H9 (cell line): ENCODE data around the gene RAB3GAP2. TPM values are rescaled to one million over a fixed set of nuclear protein-coding genes. Genes with fewer than 3 reads are reported as not detected.

ENCODE experiments used
- DNase-seq: peaks from one replicate; pipeline ENCODE4 v3.0.0-alpha.2; 2017
- H2AFZ ChIP-seq: one replicate; pipeline ENCODE4 v1.6.1; 2013; ENCODE audit warnings: mild to moderate bottlenecking, low read length, control low read depth, moderate library complexity
- H2AK5ac ChIP-seq: 2 replicates; pipeline ENCODE4 v1.6.1; 2013; ENCODE audit warnings: low read length, control low read depth, mixed read lengths; ENCODE audit not compliant: insufficient read length
- H2BK120ac ChIP-seq: one replicate; pipeline ENCODE4 v1.6.1; 2013; ENCODE audit warnings: low read depth, mild to moderate bottlenecking, low read length, control low read depth, inconsistent platforms; ENCODE audit not compliant: poor library complexity, severe bottlenecking
- H2BK12ac ChIP-seq: 2 replicates; pipeline ENCODE4 v1.6.1; 2013; ENCODE audit warnings: low read length, control low read depth, mixed read lengths, low read depth; ENCODE audit not compliant: insufficient read length
- H2BK15ac ChIP-seq: 2 replicates; pipeline ENCODE4 v1.6.1; 2013; ENCODE audit warnings: low read depth, low read length, control low read depth
- H2BK20ac ChIP-seq: one replicate; pipeline ENCODE4 v1.6.1; 2013; ENCODE audit warnings: low read depth, mild to moderate bottlenecking, low read length, control low read depth, inconsistent platforms; ENCODE audit not compliant: poor library complexity, severe bottlenecking
- H2BK5ac ChIP-seq: 2 replicates; pipeline ENCODE4 v1.6.1; 2013; ENCODE audit warnings: low read length, control low read depth, mixed read lengths; ENCODE audit not compliant: insufficient read length
- H3K14ac ChIP-seq: 2 replicates; pipeline ENCODE4 v1.6.1; 2013; ENCODE audit warnings: low read length, control low read depth; ENCODE audit not compliant: insufficient read depth
- H3K18ac ChIP-seq: 2 replicates; pipeline ENCODE4 v1.6.1; 2013; ENCODE audit warnings: low read depth, mild to moderate bottlenecking, mixed read lengths, low read length, control low read depth; ENCODE audit not compliant: insufficient read length
- H3K23ac ChIP-seq: 2 replicates; pipeline ENCODE4 v1.6.1; 2013; ENCODE audit warnings: low read length, control low read depth, mixed read lengths, low read depth; ENCODE audit not compliant: insufficient read length
- H3K23me2 ChIP-seq: 2 replicates; pipeline ENCODE4 v1.6.1; 2013; ENCODE audit warnings: low read depth, mild to moderate bottlenecking, mixed read lengths, low read length, control low read depth; ENCODE audit not compliant: insufficient read length, poor library complexity, severe bottlenecking
- H3K27ac ChIP-seq: 2 replicates; pipeline ENCODE4 v1.5.1; 2013; ENCODE audit warnings: low read length, control low read depth, mixed read lengths, low read depth; ENCODE audit not compliant: insufficient read length
- H3K27me3 ChIP-seq: 2 replicates; pipeline ENCODE4 v1.6.1; 2013; ENCODE audit warnings: low read length, control low read depth, inconsistent platforms; ENCODE audit not compliant: insufficient read depth
- H3K4ac ChIP-seq: 2 replicates; pipeline ENCODE4 v1.6.1; 2013; ENCODE audit warnings: low read depth, mild to moderate bottlenecking, control low read depth, inconsistent platforms, low read length, moderate library complexity
- H3K4me1 ChIP-seq: 2 replicates; pipeline ENCODE4 v1.6.1; 2013; ENCODE audit warnings: low read length, control low read depth, inconsistent platforms; ENCODE audit not compliant: insufficient read depth
- H3K4me2 ChIP-seq: 2 replicates; pipeline ENCODE4 v1.6.1; 2013; ENCODE audit warnings: low read length, control low read depth, mixed read lengths; ENCODE audit not compliant: insufficient read length, insufficient read depth
- H3K56ac ChIP-seq: 2 replicates; pipeline ENCODE4 v1.6.1; 2013; ENCODE audit warnings: low read depth, mild to moderate bottlenecking, mixed read lengths, low read length, control low read depth; ENCODE audit not compliant: insufficient read length
- H3K79me1 ChIP-seq: 2 replicates; pipeline ENCODE4 v1.6.1; 2013; ENCODE audit warnings: low read depth, mild to moderate bottlenecking, moderate library complexity, low read length, control low read depth, inconsistent platforms; ENCODE audit not compliant: insufficient read depth, poor library complexity, severe bottlenecking
- H3K79me2 ChIP-seq: 2 replicates; pipeline ENCODE4 v1.6.1; 2013; ENCODE audit warnings: low read length, control low read depth, inconsistent platforms; ENCODE audit not compliant: insufficient read depth
- H3K9ac ChIP-seq: 2 replicates; pipeline ENCODE4 v1.6.1; 2013; ENCODE audit warnings: low read length, control low read depth, mixed read lengths; ENCODE audit not compliant: insufficient read length; ENCODE audit errors: extremely low read depth
- H3K9me3 ChIP-seq: one replicate; pipeline ENCODE4 v1.6.1; 2013; ENCODE audit warnings: low read depth, low read length, inconsistent platforms; ENCODE audit not compliant: control insufficient read depth
- H3T11ph ChIP-seq: one replicate; pipeline ENCODE4 v1.6.1; 2013; ENCODE audit warnings: mild to moderate bottlenecking, low read length, control low read depth, inconsistent platforms
- H4K20me1 ChIP-seq: one replicate; pipeline ENCODE4 v1.6.1; 2013; ENCODE audit not compliant: control insufficient read depth, insufficient read length, insufficient read depth
- H4K5ac ChIP-seq: 2 replicates; pipeline ENCODE4 v1.6.1; 2013; ENCODE audit warnings: low read depth, mild to moderate bottlenecking, mixed read lengths, low read length, control low read depth; ENCODE audit not compliant: insufficient read length
- H4K8ac ChIP-seq: replicated peaks from 2 replicates; pipeline ENCODE4 v1.6.1; 2013; ENCODE audit warnings: low read length, control low read depth, mixed read lengths, low read depth; ENCODE audit not compliant: insufficient read length
- H4K91ac ChIP-seq: 2 replicates; pipeline ENCODE4 v1.6.1; 2013; ENCODE audit warnings: low read depth, mild to moderate bottlenecking, moderate library complexity, mixed read lengths, low read length, control low read depth; ENCODE audit not compliant: insufficient read length
- H3K27ac Mint-ChIP-seq, 3 experiments: 2 replicates in 2 of 3; 3 replicates in 1 of 3; pipeline ENCODE4 v1.8.0; 2020 to 2021; ENCODE audit warnings: mixed read lengths in 3 of 3, mild to moderate bottlenecking in 1 of 3, moderate library complexity in 1 of 3
- H3K27me3 Mint-ChIP-seq: 2 replicates; pipeline ENCODE4 v1.8.0; 2021; ENCODE audit warnings: low read depth, mild to moderate bottlenecking, moderate library complexity, mixed read lengths
- H3K36me3 Mint-ChIP-seq, 3 experiments: 2 replicates in 2 of 3; 3 replicates in 1 of 3; pipeline ENCODE4 v1.8.0; 2020 to 2021; ENCODE audit warnings: low read depth in 3 of 3, mixed read lengths in 3 of 3; ENCODE audit not compliant: insufficient read depth in 1 of 3
- H3K4me1 Mint-ChIP-seq, 2 experiments: 2 replicates each; pipeline ENCODE4 v1.8.0; 2020; ENCODE audit warnings: mixed read lengths in 2 of 2
- H3K4me3 Mint-ChIP-seq, 2 experiments: 2 replicates in 1 of 2; 3 replicates in 1 of 2; pipeline ENCODE4 v1.8.0; 2020 to 2021; ENCODE audit warnings: mild to moderate bottlenecking in 2 of 2, mixed read lengths in 2 of 2, moderate library complexity in 1 of 2
- H3K9me3 Mint-ChIP-seq, 2 experiments: 2 replicates in 1 of 2; 3 replicates in 1 of 2; pipeline ENCODE4 v1.8.0; 2020; ENCODE audit warnings: mild to moderate bottlenecking in 2 of 2, mixed read lengths in 2 of 2, moderate library complexity in 1 of 2
- CTCF ChIP-seq: fragments of 200-600 bp; sonication (generic); conservative IDR thresholded peaks from 3 replicates; pipeline ENCODE4 v1.8.0; 2021; ENCODE audit warnings: antibody characterized with exemption, mild to moderate bottlenecking
- total RNA-seq: library from RNA; stranded (reverse); gene quantifications from 2 replicates; pipeline ENCODE4 v1.2.1, GENCODE V29; 2021

RAB3GAP2 gene
- total RNA-seq, 1 experiment from 2014 or later: 48.3 TPM

GRCh38 chr1:220195701-220196100 is 76.6 kb downstream of the RAB3GAP2 start:
- Histone ChIP-seq H3K18ac (no peak overlapping the region), H3K27me3 (no peaks in the 10 kb centered on the region)

More at GRCh38 chr1:220195701-220196100, 76.6 kb downstream of the RAB3GAP2 start:
- DNase-seq: no peak
- Histone ChIP-seq H3K9ac (no peak overlapping the region), H3K14ac (no peak overlapping the region), H3K4me1 (no peaks in the 10 kb centered on the region), H2BK15ac (no peak overlapping the region), H4K8ac (no peak overlapping the region), H3K79me1 (no peaks in the 10 kb centered on the region), H2BK20ac (no peak overlapping the region), H3K56ac (no peak overlapping the region), H2AK5ac (no peak overlapping the region), H2AFZ (no peak overlapping the region), H3K23me2 (no peaks in the 10 kb centered on the region), H3K9me3 (no peaks in the 10 kb centered on the region), H3K23ac (no peak overlapping the region), H2BK120ac (no peak overlapping the region), H3K79me2 (no peaks in the 10 kb centered on the region), H3K4ac (no peak overlapping the region), H4K91ac (no peak overlapping the region), H4K5ac (no peak overlapping the region), H3K4me2 (no peak overlapping the region), H2BK5ac (no peak overlapping the region), H2BK12ac (no peak overlapping the region), H4K20me1 (no peaks in the 10 kb centered on the region), H3K27ac (no peak overlapping the region), H3T11ph (no peak overlapping the region)
- Mint-ChIP-seq H3K27me3 (no peaks in the 10 kb centered on the region), H3K36me3 (peaks cover 13 to 36% (median 21%) of the 10 kb centered on the region in 3 experiments; a peak in 6 of 7 replicates), H3K9me3 (no peaks in the 10 kb centered on the region), H3K27ac (no peak overlapping the region), H3K4me1 (no peaks in the 10 kb centered on the region), H3K4me3 (no peak overlapping the region)
- TF ChIP-seq CTCF: no peak
